ENCODE measurements around the gene SPATA4. TPM values are rescaled to one million over a fixed set of nuclear protein-coding genes. Genes with fewer than 3 reads are reported as not detected.

SPATA4 gene
- total RNA-seq, 1 donor from 2014 or later, result 0.75 TPM

GRCh38 chr4:176150356-176150682, 45.1 kb downstream of the SPATA4 start:
- Mint-ChIP-seq H3K4me3 (no peak overlapping the region), H3K9me3 (no peaks in the 10 kb centered on the region), H3K27me3 (no peaks in the 10 kb centered on the region), H3K4me1 (ENCODE audit: unreplicated experiment) (no peaks in the 10 kb centered on the region), H3K27ac (no peak overlapping the region), H3K36me3 (no peaks in the 10 kb centered on the region)
- TF ChIP-seq, protein P1, sequence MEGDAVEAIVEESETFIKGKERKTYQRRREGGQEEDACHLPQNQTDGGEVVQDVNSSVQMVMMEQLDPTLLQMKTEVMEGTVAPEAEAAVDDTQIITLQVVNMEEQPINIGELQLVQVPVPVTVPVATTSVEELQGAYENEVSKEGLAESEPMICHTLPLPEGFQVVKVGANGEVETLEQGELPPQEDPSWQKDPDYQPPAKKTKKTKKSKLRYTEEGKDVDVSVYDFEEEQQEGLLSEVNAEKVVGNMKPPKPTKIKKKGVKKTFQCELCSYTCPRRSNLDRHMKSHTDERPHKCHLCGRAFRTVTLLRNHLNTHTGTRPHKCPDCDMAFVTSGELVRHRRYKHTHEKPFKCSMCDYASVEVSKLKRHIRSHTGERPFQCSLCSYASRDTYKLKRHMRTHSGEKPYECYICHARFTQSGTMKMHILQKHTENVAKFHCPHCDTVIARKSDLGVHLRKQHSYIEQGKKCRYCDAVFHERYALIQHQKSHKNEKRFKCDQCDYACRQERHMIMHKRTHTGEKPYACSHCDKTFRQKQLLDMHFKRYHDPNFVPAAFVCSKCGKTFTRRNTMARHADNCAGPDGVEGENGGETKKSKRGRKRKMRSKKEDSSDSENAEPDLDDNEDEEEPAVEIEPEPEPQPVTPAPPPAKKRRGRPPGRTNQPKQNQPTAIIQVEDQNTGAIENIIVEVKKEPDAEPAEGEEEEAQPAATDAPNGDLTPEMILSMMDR (conservative IDR thresholded peaks at IDR 0.05), result peak; percentile 48
- no peak for DNase-seq (ENCODE audit: extremely low spot score, unreplicated experiment)

GRCh38 chr4:176149680-176150355, 45.6 kb downstream of the SPATA4 start:
- DNase-seq (ENCODE audit: extremely low spot score, unreplicated experiment), result no peak
- no peak overlapping the region for H3K27ac Mint-ChIP-seq
- TF ChIP-seq, protein P1 (conservative IDR thresholded peaks at IDR 0.05), result no peak
- no peaks in the 10 kb centered on the region for H3K27me3 Mint-ChIP-seq
- H3K4me1 Mint-ChIP-seq (ENCODE audit: unreplicated experiment), result no peaks in the 10 kb centered on the region
- H3K9me3 Mint-ChIP-seq, result no peaks in the 10 kb centered on the region
- H3K4me3 Mint-ChIP-seq, result no peak overlapping the region
- no peaks in the 10 kb centered on the region for H3K36me3 Mint-ChIP-seq

- TF ChIP-seq, protein P1 (conservative IDR thresholded peaks at IDR 0.05), result no peak
- Mint-ChIP-seq H3K4me3 (no peak overlapping the region), H3K4me1 (ENCODE audit: unreplicated experiment) (no peaks in the 10 kb centered on the region), H3K27me3 (no peaks in the 10 kb centered on the region), H3K36me3 (no peaks in the 10 kb centered on the region), H3K27ac (no peak overlapping the region), H3K9me3 (no peaks in the 10 kb centered on the region)
- no peak for DNase-seq (ENCODE audit: extremely low spot score, unreplicated experiment)
Measured at GRCh38 chr4:176142253-176142652, 53.1 kb downstream of the SPATA4 start.

GRCh38 chr4:176139518-176139917, 55.9 kb downstream of the SPATA4 start:
- Mint-ChIP-seq H3K9me3 (no peaks in the 10 kb centered on the region), H3K4me3 (no peak overlapping the region), H3K4me1 (ENCODE audit: unreplicated experiment) (no peaks in the 10 kb centered on the region), H3K27ac (no peak overlapping the region), H3K27me3 (no peaks in the 10 kb centered on the region), H3K36me3 (no peaks in the 10 kb centered on the region)
- no peak for DNase-seq (ENCODE audit: extremely low spot score, unreplicated experiment)
- TF ChIP-seq, protein P1 (conservative IDR thresholded peaks at IDR 0.05), result no peak

- Mint-ChIP-seq H3K9me3 (no peaks in the 10 kb centered on the region), H3K4me1 (ENCODE audit: unreplicated experiment) (no peaks in the 10 kb centered on the region), H3K36me3 (no peaks in the 10 kb centered on the region), H3K4me3 (no peak overlapping the region), H3K27ac (no peak overlapping the region), H3K27me3 (no peaks in the 10 kb centered on the region)
- no peak for DNase-seq (ENCODE audit: extremely low spot score, unreplicated experiment)
- TF ChIP-seq, protein P1 (conservative IDR thresholded peaks at IDR 0.05), result no peak
Measured at GRCh38 chr4:176137631-176138030, 57.8 kb downstream of the SPATA4 start.

GRCh38 chr4:176134670-176135069, 60.7 kb downstream of the SPATA4 start:
- TF ChIP-seq, protein P1 (conservative IDR thresholded peaks at IDR 0.05), result no peak

More at GRCh38 chr4:176134670-176135069, 60.7 kb downstream of the SPATA4 start:
- Mint-ChIP-seq H3K4me1 (ENCODE audit: unreplicated experiment) (no peaks in the 10 kb centered on the region), H3K36me3 (no peaks in the 10 kb centered on the region), H3K27me3 (no peaks in the 10 kb centered on the region), H3K4me3 (no peak overlapping the region), H3K27ac (no peak overlapping the region), H3K9me3 (no peaks in the 10 kb centered on the region)
- no peak for DNase-seq (ENCODE audit: extremely low spot score, unreplicated experiment)

Data from type B pancreatic cell (in vitro differentiated cells).